Dermis lymphatic vessel endothelial cell (primary cell): Measurements from ENCODE around the gene CLEC6A. TPM values are rescaled to one million over a fixed set of nuclear protein-coding genes. Genes with fewer than 3 reads are reported as not detected.

Experiments used
- total RNA-seq: library from RNA; depleted of rRNA; stranded (reverse); fragments of >200 nt; gene quantifications from 2 replicates; pipeline ENCODE4 v1.2.1, GENCODE V29; 2014

CLEC6A gene
- total RNA-seq: not detected in 2 replicates

DNA sequence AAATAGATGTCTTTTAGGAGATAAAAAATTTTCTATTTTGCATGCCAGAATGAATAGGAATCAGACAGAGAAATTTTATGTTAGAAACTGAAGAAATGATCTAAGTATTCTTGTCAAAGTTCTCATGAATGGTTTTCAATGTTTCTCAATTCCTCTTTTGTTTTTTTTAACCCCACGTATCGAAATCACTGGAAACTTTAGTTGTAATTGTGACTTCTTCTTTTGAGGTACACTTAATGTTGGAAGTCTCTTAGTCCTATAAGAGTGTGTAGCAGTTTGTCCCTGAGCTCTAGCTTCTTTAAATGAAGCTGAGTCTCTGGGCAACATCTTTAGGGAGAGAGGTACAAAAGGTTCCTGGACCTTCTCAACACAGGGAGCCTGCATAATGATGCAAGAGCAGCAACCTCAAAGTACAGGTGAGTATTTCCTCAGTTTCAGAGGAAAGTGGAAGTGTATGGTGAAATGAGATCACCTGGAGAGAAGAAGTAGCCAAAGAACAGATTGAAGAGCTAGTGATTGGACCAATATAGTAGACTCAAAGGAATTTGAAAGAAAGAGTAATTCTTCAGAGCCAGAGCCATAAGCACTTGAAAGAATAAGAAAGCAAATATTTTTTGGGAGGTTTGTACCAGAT, at the start of gene CLEC6A:
TSS of gene CLEC6A (plus strand) at position 236 of the 634 bp plus-strand sequence. CDS start at position 386, 150 bp downstream.

DNA sequence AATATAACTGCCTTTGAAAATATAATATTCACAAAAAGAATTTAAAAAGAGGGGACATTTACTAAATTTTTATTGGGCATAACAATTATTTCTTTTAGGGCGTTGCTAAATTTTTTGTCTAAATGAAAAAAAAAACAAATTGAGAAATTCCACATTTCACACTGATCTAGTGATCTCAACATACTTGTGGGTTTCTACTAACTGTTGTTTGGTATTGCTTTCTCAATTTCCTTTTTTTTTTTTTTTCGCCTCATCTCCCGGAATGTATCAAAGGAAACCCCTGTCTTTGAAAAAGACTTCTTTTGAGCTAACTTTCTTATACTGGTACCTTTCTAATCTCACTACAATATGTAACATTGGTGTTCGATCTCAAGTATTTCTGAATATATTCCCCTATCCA, 57.5 kb downstream of the CLEC6A start, which contains the start of gene CLEC4D:
TSS of gene CLEC4D (plus strand) at position 248 of the 400 bp plus-strand sequence. CDS start 230 bp downstream, outside the sequence.

Other genes starting within 250 kb of the CLEC6A start
- gene FAM90A1, start 228.3 kb upstream of the CLEC6A start, total RNA-seq: under 0.01 TPM in 1 of 2 replicates, not detected in the other
- not detected in 2 replicates for gene CLEC4D, start 57.5 kb downstream of the CLEC6A start, total RNA-seq
- gene CLEC4E, start 84.9 kb downstream of the CLEC6A start, total RNA-seq: not detected in 2 replicates
- gene AICDA, start 156.9 kb downstream of the CLEC6A start, total RNA-seq: not detected in 2 replicates
- 0.33 TPM in 1 of 2 replicates, not detected in the other for gene MFAP5, start 206.9 kb downstream of the CLEC6A start, total RNA-seq
- 34.6 and 48.1 TPM in 2 replicates for gene RIMKLB, start 242.0 kb downstream of the CLEC6A start, total RNA-seq